Middle frontal gyrus (tissue), 1 donor: ENCODE data around the gene SBNO2.
"Not testable (repeated sequence)": the region's sequence is repeated elsewhere in the genome, so short reads cannot be mapped to it uniquely, and the experiment has no call there.

Source experiments
- DNase-seq: peaks from one replicate; pipeline ENCODE4 v3.0.0-alpha.2; 2015; ENCODE audit warnings: low spot score; ENCODE audit errors: extremely low spot score

SBNO2 gene

DNA sequence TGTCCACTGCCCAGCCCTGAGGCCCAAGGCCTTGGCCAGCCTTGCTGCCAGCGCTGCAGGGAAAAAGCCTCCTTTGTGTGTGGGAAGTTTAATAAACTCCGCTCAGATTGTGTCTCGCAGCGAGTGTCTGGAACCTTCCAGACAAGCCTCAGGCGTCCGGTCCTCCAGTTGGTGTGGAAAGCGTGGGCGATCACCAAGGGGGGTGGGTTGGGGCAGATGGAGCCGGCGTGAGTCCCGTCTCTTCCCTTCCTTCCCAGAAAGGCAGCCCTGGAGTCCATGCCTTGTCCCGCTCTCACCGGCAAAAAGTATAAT, 36.1 kb upstream of the SBNO2 start:
- peak; percentile 20 for DNase-seq

DNA sequence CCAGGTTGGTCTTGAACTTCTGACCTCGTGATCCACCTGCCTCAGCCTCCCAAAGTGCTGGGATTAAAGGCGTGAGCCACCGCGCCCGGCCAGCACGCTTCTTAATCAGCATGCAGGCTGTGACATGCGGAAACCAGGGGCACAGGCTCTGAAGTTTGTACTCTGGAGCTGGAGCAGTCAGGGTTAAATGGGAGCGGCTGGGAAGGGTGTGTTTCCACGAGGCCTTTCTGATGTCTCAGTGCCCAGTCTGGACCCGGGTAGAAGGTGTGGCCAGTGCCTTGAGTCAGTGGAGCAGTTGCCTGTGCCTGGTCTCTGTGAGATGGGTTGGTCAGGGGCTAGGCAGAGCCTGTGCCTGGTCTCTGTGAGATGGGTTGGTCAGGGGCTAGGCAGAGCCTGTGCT, 34.8 kb upstream of the SBNO2 start:
- DNase-seq, result not testable (repeated sequence)

DNA sequence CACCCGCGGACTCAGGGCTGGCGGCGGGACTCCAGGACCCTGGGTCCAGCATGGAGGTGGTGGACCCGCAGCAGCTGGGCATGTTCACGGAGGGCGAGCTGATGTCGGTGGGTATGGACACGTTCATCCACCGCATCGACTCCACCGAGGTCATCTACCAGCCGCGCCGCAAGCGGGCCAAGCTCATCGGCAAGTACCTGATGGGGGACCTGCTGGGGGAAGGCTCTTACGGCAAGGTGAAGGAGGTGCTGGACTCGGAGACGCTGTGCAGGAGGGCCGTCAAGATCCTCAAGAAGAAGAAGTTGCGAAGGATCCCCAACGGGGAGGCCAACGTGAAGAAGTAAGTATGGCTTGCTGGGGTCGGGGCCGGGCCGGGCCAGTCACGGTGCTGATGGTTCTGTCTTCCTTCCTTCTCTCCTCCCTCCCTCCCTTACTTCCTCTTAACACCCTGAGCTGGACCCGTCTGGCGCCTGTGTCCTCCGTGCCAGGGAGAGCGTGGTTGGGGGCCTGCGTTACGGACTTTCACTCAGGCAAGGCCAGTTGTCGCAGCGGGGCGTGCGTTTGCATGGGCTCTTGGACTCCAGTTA, 32.9 kb upstream of the SBNO2 start:
- DNase-seq, result no peak

DNA sequence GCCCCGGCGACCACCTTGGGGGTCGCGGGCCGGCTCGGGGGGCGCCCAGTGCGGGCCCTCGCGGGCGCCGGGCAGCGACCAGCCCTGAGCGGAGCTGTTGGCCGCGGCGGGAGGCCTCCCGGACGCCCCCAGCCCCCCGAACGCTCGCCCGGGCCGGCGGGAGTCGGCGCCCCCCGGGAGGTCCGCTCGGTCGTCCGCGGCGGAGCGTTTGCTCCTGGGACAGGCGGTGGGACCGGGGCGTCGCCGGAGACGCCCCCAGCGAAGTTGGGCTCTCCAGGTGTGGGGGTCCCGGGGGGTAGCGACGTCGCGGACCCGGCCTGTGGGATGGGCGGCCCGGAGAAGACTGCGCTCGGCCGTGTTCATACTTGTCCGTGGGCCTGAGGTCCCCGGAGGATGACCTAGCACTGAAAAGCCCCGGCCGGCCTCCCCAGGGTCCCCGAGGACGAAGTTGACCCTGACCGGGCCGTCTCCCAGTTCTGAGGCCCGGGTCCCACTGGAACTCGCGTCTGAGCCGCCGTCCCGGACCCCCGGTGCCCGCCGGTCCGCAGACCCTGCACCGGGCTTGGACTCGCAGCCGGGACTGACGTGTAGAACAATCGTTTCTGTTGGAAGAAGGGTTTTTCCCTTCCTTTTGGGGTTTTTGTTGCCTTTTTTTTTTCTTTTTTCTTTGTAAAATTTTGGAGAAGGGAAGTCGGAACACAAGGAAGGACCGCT, 32.2 kb upstream of the SBNO2 start:
- no peak for DNase-seq

DNA sequence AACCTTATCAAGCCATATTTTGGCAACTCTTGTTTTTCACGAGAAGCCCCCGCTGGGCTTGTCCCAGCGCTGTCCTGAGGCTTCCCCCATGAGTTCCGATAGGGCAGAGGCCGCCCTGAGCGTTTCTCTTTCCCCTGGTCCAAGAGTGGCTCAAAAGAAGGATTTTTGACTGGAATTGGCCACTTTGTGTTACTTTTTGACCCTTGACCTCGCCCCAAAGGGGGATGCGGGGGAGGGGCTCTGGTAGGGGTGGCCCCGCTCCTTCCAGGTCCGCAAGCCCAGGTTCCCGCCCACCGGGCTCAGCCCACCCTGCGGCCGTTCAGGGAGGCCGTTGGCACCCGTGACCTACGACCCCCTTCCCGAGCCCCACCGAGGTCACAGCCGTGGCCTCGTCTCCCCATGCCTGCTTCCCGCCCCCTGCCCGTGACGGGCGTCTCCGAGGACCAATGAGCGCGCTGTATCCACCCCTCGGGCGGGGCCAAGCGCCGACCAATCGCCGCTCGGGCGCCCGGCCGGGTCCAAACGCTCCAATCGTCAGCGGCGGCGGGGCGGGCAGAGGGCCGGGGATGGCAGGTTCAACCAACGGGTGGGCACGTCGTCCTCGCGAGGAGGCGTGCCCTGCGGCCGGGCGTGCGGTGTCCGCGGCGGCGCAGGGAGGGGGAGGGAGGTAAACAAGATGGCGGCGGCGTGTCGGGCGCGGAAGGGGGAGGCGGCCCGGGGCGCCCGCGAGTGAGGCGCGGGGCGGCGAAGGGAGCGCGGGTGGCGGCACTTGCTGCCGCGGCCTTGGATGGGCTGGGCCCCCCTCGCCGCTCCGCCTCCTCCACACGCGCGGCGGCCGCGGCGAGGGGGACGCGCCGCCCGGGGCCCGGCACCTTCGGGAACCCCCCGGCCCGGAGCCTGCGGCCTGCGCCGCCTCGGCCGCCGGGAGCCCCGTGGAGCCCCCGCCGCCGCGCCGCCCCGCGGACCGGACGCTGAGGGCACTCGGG, 31.3 kb upstream of the SBNO2 start, which contains the start of gene STK11:
TSS of gene STK11 (plus strand) at position 665 of the 986 bp plus-strand sequence. CDS start 1,136 bp downstream, outside the sequence.
- DNase-seq, result peak; percentile 90

DNA sequence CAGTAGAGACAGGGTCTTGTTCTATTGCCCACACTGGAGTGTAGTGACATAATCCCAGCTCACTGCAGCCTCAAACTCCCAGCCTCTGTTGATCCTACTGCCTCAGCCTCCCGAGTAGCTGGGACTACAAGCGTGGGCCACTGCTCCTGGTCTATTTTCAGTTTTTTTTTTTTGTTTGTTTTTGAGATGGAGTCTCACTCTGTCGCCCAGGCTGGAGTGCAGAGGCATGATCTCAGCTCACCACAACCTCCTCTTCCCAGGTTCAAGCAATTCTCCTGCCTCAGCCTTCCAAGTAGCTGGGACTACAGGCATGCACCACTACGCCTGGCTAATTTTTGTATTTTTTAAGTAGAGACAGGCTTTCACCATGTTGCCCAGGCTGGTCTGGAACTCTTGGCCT, 26.5 kb upstream of the SBNO2 start:
- DNase-seq, result not testable (repeated sequence)

DNA sequence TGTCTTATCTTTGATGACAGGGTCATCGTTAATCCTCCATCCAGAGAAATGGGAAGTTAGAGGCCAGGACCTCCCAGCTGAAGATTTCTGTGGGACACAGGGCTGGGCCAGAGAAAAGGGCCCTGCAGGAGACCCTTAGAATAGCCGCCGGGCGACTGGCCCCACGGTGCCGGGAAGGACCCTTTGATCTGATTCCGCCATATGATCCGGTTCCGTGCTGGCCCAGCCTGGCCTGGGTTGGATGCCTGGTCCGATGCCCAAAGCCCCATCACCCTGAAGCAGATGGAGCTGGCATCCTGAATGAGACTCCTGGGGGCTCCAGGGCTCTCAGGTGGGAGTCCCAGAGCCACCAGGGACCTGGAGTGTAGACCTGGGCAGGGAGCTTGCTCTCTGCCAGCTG, 25.5 kb upstream of the SBNO2 start:
- DNase-seq, result no peak

DNA sequence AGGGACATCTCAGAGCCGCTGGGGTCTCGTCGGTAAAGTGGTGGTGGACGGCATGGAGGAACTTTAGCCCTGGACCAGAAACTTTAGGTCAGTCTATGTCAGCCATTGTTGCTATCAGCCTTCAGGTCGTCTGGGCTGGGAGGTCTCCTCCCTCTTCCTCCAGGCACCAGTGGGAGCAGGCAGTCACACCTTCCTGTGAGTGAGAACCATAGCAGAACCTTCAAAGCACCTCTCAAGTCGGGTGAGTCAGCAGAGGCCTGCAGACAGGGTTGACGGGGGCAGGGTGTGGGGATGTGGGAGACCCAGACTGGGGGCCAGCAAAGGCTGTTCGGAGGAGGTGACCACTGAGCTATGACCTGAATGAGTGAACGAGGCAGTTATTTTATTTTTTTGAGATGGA, 15.4 kb upstream of the SBNO2 start:
- DNase-seq, result no peak

DNA sequence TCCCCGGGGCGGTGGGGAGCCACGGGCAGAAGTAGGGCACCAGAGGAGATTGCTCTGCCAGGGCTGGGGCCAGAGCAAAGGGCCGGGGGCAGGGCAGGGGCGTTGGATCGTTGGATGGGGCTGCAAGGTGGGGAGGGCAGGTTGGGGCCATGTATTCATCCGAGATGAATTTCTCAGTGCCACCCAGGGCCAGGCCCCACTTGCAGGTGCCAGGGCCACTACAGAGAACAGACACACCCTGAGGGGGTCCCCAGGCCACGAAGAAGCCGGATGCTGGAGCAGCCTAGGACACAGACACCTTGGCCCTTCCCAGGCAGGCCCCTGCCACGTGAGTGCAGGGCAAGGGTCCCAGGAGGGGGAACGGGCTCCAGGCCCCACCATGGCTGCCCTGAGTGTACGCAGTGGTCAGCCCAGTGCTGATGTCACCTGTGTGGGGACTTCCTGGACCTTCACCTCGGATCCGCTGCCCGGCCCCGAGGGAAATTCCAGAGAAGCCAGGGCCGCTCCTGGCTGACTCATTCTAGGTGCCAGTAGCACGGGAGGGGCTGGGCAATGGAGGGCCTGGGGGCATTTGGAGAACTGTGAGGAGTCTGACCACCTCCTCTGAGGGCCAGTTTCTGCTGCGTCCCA, 9.6 kb upstream of the SBNO2 start:
- DNase-seq, result no peak

DNA sequence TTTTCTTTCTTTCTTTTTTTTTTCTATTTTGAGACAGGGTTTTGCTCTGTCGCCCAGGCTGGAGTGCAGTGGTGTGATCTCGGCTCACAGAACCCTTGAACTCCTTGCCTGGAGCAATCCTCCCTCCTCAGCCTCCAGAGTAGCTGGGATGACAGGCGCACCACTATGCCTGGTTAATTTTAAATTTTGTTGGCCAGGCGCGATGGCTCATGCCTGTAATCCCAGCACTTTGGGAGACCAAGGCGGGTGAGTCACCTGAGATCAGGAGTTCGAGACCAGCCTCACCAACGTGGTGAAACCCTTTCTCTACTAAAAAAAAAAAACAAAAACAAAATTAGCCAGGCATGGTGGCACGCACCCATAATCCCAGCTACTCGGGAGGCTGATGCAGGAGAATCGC, 8.7 kb upstream of the SBNO2 start:
- no peak for DNase-seq

DNA sequence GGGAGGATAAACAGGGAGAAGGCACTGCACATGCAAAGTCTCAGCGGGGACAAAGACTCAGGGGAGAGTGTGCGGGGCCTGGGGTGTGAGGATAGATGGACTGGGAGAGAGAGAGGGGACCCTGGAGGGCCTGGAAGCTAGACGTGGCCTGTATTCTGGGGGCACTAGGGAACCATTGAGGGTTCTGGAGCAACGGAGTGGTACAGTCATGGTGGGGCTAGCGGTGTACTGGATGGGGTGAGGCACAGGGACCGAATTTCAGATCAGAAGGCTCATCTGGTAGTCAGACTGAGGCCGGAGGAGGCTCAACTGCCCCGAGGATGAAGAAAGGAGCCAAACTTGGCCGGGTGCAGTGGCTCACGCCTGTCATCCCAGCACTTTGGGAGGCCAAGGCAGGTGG, 8.0 kb upstream of the SBNO2 start:
- no peak for DNase-seq

DNA sequence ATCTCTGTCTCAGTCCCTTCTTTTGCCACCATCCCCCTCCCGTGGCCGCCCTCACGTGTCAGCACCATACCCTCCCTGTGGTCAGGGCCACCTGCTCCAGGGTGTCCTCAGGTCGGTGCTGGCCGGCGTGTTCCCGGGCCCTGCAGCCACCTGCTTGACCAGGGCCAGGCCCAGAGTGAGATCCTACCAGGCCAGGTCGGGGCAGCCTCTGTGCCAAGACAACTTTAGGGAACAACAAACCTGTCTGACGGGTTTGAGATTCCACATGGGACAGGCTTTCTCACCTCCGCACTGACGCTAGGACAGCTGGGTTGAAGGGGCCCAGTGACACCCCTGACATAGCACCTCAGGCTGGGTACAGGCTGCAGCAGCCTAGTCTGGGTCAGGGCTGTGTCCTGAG, 7.5 kb upstream of the SBNO2 start:
- no peak for DNase-seq

DNA sequence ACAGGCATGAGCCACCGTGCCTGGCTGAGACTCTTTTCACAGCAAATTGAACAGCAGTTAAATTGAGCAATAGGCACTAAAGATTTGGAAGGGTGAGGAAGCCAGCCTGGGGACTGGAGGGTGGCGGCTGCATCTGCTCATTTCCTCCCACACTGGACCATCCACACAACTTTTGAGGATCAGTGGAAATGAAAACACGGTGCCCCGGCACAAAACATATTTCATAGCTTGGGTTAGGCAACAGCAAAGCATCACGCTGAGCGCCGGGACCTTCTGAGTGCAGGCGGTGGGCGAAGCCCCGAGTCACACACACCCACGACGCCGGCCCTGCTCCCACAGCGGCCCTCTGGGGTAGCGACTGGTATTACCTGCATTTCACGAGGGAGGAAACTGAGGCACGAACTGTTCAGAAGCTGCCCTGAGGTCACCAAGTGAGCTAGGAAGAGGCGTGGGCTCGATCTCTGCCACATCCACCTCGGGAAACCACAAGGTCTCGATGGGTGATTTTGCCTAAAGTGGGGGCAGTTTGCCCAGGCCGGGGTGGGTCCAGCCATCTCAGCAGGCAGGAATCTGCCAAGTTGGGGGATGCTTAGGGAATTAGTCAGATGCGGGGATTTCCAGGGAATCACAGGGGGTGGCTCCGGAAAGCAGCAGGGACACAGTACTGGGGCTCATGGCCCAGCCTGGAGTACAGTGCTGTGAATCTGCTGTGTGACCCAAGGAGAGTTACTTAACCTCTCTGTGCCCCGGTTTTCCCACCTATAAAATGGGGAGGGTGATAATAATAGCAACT, 3.5 kb upstream of the SBNO2 start:
- DNase-seq, result no peak

DNA sequence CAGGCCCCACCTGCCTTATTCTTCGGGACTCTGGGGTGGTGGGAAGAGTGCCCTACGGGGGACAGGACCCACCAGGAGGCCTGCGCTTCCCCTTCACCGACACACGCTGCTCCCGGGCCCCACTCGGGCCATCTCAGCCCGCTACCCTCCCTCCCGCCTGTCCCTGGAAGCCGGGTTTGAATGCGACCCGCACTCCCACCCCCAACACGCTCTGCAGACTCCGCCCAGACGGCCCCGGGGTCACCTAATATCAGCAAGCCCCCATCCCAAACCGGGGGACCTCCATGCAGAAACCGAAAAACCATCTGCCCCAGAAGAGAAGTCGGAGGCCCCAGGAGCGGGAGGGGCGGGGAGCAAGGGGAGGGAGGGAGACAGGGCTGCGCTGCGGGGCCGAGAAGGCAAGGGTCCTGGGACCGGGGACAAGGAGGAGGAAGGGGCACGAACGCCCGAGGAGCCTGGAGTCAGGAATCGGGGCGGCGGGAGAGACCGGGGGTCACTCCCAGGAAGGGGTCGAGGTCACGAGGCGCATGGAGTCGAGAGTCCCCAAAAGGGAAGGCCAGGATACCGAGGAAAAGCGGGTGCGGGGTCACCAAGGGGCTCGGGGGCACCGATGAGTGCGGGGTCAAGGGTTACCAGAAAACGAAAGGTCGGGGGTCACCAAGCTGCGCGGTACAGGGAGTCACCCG, 766 bp downstream of the SBNO2 start:
- no peak for DNase-seq

DNA sequence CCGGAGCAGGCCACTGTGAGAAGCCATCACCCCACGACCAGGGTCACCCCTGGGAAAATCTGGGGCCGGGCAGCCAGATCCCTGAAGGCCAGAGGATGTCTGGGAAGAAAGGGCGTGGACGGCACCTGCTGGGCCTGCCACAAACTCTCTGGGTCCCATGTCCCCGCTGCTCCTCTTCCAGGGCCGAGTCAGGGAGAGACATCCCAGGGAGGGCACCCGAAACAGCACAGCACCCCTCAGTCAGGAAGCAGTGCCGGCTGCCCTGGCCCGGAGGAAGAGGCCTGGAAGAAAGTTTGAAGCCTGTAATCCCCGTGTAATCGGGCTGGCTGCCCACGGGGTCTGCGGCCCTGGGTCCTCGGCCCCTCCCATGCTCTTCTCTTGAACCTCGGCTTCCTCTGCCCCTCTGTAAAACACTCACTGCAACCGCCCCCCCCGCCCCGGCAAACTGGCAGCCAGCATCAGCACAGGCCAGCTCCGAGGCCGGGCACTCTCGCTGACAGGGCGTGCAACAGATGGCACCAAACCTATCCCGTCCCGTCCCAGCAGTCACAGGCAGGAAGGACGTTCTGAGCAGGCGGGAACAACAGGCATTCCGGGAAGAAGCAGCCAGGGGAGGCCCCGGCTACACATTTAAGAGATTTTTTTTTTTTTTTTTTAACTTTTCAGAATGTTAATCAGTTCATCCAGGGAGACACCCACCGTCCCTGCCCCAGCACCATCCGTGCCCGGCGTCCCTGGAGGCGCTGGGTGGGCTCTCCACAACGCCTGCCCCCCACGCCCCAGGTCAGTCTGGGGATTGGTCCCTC, 1.5 kb downstream of the SBNO2 start:
- DNase-seq, result no peak

DNA sequence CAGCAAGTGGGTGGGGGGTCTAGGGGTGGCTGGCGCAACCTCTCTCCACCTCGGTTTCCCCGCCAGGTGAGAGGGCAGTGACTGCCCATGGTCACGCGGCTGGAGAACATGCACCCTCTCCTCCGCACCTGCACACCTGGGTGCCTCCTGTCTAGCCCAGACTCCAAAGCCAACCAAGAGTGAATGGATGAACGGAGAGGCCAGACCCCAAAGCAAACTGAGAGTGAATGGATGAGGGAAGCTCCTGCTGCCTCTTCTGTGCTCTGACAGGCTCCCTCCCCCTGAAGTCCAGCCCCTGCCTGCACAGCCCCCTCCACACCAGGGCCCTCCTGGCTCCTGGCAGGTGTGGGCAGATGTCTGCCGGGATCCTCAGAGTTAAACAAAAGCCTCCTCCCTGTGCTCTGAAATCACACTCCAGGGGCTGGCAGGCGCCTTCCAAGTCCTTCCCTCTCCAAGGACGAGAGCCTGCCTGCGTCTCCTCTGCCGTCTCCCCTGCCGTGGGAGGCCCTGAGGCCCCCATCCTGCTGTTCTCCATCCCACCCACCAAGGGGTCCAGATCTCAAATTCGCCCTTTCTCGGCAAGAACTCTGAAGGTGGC, 2.2 kb downstream of the SBNO2 start:
- DNase-seq, result no peak

DNA sequence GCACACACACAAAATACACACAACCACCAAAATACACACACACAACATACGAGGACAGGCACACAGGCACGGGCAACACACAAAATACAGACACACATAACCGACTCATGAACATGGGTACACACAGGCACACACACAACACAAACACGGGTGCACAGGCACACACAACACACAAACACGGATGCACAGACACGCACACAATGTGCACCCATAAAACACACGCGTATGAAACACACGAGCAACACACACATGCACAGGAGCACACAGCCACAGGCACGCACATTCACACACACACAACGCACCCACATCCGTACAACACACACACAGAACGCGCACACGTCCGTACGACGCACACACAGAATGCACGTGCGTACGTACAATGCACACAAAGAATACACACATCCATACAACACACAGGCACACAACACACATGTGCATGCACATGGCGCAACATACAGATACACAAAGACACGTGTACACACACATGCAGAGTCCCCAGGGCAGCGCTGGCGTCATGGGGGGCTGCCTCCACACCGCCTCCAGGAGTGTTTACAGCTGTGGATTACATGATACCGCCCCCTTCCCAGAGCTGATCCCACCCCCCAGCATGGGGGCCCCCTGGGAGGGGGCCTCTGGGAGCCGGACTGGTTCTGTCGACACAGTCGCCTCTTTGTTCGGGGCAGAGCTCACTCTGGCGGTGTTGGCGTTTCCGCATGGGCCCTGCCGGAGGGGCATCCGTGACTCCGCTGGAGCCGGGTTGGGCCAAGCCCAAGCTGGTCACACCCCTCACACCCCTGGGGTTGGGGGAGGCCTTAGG, 2.9 kb downstream of the SBNO2 start:
- no peak for DNase-seq
